AG04450 (cell line): ENCODE measurements around the gene SREBF2. TPM values are rescaled to one million over a fixed set of nuclear protein-coding genes. Genes with fewer than 3 reads are reported as not detected.

Experiments
- CTCF ChIA-PET: fragments of 300-600, 350-600 bp; formaldehyde crosslinking; extraction: SDS; loops from one replicate; lab custom pipeline; 2022; ENCODE audit warnings: antibody characterized with exemption, inconsistent platforms; lab: Charles Lee
- POLR2A ChIA-PET: fragments of 350-600 bp; formaldehyde crosslinking; extraction: SDS; loops from one replicate; lab custom pipeline; 2021; ENCODE audit warnings: antibody characterized with exemption, inconsistent platforms; lab: Yijun Ruan, JAX
- DNase-seq: peaks from one replicate; pipeline ENCODE4 v3.0.0-alpha.2; 2011; ENCODE audit warnings: low read depth, low spot score
- H3K27ac ChIP-seq: one replicate; pipeline ENCODE4 v1.5.1; 2012; ENCODE audit warnings: low read depth, low read length, control low read depth
- H3K27me3 ChIP-seq: one replicate; pipeline ENCODE4 v1.6.0; 2012; ENCODE audit warnings: low read length; ENCODE audit not compliant: control insufficient read depth, insufficient read depth
- H3K4me3 ChIP-seq: 2 replicates; pipeline ENCODE4 v1.5.1; 2011; ENCODE audit warnings: mild to moderate bottlenecking, low read depth, low read length, control low read depth
- H3K9me3 ChIP-seq: 2 replicates; pipeline ENCODE4 v1.5.1; 2012; ENCODE audit warnings: low read length; ENCODE audit not compliant: control insufficient read depth, insufficient read depth
- polyA plus RNA-seq: library from polyadenylated mRNA; depleted of rRNA; stranded (reverse); fragments of >200 nt; gene quantifications from 2 replicates; pipeline ENCODE4 v1.2.3, GENCODE V29; 2011
- TF ChIP-seq, protein P1 (sequence below): IDR thresholded peaks from 2 replicates; pipeline ENCODE4 v1.5.1; 2011; ENCODE audit warnings: low read depth, low read length, control low read depth, inconsistent platforms

Gene SREBF2
- polyA plus RNA-seq, 1 experiment = 31.7 TPM

DNA sequence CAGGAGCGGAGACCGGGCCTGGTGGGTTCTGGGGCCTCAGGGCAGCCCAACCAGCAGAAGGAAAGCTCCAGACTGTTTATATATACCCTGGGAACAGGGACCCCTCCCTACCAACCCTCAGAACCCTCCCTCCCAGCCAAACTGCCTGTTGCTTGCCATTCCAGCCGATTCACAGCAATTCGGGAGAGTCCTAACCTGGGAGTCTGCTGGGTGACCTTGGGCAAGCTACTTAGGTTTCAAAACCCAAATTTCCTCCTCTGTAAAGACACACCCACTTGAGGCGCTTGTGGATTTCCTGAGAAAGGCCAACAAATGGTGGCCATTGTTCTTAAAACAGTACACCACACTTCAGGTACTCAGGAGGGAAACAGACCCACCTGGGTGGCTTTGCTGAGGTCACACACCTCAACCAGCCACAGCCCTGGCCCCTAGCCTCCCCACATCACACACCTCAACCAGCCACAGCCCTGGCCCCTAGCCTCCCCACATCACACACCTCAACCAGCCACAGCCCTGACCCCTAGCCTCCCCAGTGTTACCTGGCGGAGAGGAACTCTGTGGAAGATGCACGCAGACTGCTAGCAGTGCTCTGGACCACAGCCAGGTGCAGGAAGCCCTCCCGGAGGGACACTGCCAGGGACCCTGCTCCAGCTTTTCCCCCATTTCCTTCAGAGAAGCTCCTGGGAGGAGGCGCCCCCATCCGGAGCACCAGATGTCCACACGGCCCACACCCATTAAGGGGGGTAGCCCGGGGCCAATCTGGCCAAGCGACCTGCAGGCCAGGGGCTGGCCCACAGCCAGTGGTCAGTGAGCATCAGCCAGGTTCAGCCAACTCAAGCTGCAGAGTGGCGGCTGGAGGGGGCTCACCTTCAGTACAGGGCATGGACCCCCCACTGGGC lies 75.8 kb downstream of the SREBF2 start:
- H3K4me3 ChIP-seq = no peak overlapping the region
- no peaks in the 10 kb centered on the region; the same call in 1 of the 2 replicates for H3K9me3 ChIP-seq
- H3K27me3 ChIP-seq = peaks cover 42% of the 10 kb centered on the region
- no peak for DNase-seq
- POLR2A ChIA-PET = no interaction called here
- TF ChIP-seq, protein P1, sequence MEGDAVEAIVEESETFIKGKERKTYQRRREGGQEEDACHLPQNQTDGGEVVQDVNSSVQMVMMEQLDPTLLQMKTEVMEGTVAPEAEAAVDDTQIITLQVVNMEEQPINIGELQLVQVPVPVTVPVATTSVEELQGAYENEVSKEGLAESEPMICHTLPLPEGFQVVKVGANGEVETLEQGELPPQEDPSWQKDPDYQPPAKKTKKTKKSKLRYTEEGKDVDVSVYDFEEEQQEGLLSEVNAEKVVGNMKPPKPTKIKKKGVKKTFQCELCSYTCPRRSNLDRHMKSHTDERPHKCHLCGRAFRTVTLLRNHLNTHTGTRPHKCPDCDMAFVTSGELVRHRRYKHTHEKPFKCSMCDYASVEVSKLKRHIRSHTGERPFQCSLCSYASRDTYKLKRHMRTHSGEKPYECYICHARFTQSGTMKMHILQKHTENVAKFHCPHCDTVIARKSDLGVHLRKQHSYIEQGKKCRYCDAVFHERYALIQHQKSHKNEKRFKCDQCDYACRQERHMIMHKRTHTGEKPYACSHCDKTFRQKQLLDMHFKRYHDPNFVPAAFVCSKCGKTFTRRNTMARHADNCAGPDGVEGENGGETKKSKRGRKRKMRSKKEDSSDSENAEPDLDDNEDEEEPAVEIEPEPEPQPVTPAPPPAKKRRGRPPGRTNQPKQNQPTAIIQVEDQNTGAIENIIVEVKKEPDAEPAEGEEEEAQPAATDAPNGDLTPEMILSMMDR = no peak
- CTCF ChIA-PET = interaction anchor here (0.8 to 1.1 kb wide), 2 partner anchors 17 to 211 kb away, joined by 3 to 4 read pairs; no protein-coding TSS in a partner anchor
- no peak overlapping the region for H3K27ac ChIP-seq

DNA sequence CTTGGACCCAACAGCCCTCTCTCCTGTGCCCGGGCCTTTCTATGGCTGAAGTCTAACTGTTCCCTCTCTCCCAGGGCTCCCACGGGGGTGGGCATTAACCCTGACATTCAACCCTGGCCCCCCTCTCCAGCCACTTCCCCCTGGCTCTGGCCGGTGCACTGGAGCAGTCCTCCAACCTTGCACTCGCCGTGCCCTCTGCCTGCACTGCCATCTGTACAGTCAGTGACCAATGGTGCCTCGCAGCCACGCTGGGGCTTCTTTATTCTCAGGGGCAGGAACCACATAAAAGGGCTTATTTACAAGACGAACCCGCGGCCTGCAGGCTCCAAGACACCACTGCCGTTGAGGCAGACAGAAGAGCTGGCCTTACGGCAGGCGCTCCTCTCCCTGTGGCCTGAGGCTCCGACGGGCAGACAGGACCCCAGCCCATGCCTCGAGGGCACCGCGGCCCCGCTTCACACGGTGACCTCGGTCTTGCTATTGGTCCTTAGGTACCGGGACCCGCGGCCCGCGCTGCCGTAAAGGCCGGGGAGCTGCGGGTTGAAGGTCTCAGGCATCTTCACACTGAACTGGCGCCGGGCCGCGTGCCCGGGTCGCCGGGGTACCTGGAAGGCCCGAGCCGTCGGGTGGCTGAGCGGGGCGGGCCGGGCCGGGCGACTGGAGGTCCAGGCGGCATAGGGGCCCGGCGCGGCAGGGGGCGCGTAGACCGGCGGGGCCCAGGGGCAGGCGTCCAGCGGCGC lies 76.6 kb downstream of the SREBF2 start:
- DNase-seq = no peak
- Histone ChIP-seq H3K27ac (no peak overlapping the region), H3K9me3 (no peaks in the 10 kb centered on the region; the same call in 1 of the 2 replicates), H3K4me3 (no peak overlapping the region), H3K27me3 (peaks cover 46% of the 10 kb centered on the region)
- CTCF ChIA-PET = no interaction called here
- POLR2A ChIA-PET = no interaction called here
- TF ChIP-seq, protein P1 = no peak

DNA sequence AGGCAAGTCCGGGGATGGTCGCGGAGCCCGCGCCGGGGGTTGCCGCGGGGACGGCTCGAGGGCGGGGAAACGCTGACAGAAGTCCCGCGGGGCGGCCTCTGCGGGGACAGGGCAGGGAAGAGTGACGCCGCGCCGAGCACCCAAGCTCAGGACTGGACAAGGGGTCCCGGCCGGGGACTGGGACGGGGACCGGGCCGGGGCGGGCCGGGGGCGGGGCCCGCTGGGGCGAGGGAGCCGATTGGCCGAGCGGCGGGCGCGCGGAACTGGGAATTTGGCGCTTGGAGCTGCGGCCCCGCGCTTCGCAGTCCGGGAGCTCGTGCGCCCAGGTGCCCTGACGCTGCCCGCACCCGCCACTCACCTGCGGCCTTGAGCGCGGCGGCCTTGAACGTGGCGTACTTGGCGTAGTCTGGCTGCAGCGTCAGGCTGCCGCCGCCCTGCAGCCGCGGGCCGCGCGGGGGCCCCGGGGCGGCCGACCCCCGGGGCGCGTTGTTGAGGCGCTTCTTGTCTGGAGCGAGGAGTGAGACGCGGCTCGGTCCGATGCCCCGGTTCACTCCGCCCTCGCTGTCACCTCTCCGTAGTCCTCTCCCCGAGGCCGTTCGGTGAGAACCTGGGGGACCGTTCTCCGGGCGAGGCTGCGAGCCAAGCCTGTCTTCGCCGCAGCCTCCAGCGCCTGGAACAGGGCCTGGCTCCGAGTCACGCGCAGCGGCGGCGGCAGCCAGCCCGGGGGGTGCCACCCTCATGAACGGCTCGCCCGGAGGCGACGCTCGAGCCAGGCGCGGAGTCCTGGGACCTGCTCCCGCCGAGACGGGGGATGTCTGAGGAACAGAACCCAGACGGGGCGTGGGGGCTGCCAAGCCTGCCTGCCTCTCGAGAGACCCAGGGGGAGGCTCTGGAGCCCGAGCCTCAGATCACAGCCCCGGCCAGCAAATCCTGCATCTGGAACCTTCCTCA lies 77.4 kb downstream of the SREBF2 start:
- Histone ChIP-seq H3K27me3 (peaks cover 49% of the 10 kb centered on the region), H3K9me3 (no peaks in the 10 kb centered on the region; the same call in 1 of the 2 replicates), H3K4me3 (no peak overlapping the region), H3K27ac (no peak overlapping the region)
- ChIA-PET CTCF (no interaction called here), POLR2A (interaction anchor here (0.6 kb wide), 1 partner anchor 464 kb away, joined by 3 read pairs; the partner anchor contains the start of gene TOB2)
- DNase-seq = no peak
- TF ChIP-seq, protein P1 = no peak

DNA sequence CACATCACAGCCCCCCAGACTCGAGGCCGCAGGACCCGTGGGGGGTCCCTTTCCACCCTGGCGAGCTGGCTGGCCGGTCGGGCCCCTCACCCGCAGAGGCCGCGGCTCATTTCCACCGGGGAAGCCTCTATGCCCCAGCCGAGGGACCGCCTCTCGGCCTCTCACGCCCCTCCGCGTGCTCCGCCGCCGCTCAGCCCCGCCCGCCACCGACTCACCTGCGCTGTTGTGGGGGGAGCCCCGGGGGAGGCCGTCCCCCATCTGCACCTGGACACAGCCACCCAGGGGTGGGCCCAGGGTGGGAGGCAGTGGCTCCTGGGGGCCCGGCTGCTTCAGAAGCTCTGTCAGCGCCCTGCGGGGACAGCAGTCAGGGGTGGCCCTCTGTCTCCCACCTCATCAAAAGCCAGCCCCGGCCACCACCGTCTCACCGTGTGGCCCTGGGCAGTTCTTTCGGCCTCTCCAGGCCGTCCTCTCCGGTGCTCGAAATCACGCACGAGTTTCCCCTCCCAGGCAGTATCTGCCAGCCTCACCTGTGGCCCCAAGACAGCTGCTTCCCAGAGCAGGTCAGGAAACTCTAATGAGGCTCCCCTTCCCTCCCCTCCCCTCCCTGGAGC lies 78.2 kb downstream of the SREBF2 start:
- DNase-seq = no peak
- Histone ChIP-seq H3K9me3 (no peaks in the 10 kb centered on the region; the same call in 1 of the 2 replicates), H3K27me3 (peaks cover 57% of the 10 kb centered on the region), H3K27ac (no peak overlapping the region), H3K4me3 (no peak overlapping the region)
- TF ChIP-seq, protein P1 = no peak
- ChIA-PET CTCF (interaction anchor here (1.6 kb wide), 1 partner anchor 214 kb away, joined by 6 read pairs; no protein-coding TSS in a partner anchor), POLR2A (no interaction called here)
